T-cell (primary cell): Measurements from ENCODE around the gene PGAM2. TPM values are rescaled to one million over a fixed set of nuclear protein-coding genes. Genes with fewer than 3 reads are reported as not detected.
A peak's percentile ranks its signal among the peaks of the same experiment; 100 is the strongest.

Source experiments
- ATAC-seq, 4 experiments: fragments of 200-7000 bp in 3 of 4; fragments of 150-1000 bp in 1 of 4; cut with Tn5 transposase; replicated peaks in 1 of 4; 1 replicate in 3 of 4; 2 replicates in 1 of 4; pipeline ENCODE4 v1.10.0; 2021; ENCODE audit warnings: moderate library complexity in 3 of 4, mild to moderate bottlenecking in 2 of 4, moderate number of reproducible peaks in 1 of 4
- CTCF ChIA-PET, 2 donors: fragments of 300-600 bp; sonication (Branson Sonifier 250); formaldehyde crosslinking; loops; one replicate each; lab custom pipeline; 2022; ENCODE audit warnings: antibody characterized with exemption in 2 of 2; lab: Charles Lee
- POLR2A ChIA-PET, 2 donors: fragments of 300-600 bp; sonication (Branson Sonifier 250); formaldehyde crosslinking; loops; one replicate each; lab custom pipeline; 2022; ENCODE audit warnings: antibody characterized with exemption in 2 of 2; lab: Charles Lee
- DNase-seq, 35 experiments: peaks; one replicate each; pipeline versions ENCODE4 v3.0.0 to v3.0.0-alpha.2; 2013 to 2023
- H3K27ac ChIP-seq: one replicate; pipeline ENCODE4 v1.5.1; 2013; ENCODE audit warnings: low read length
- H3K27me3 ChIP-seq, 2 experiments: replicated peaks in 1 of 2; 1 replicate in 1 of 2; 2 replicates in 1 of 2; pipeline versions ENCODE4 v1.6.1 to v1.7.0; 2013; ENCODE audit warnings: low read length in 1 of 2, mixed read lengths in 1 of 2; ENCODE audit not compliant: control insufficient read depth in 2 of 2, insufficient read depth in 2 of 2; ENCODE audit errors: extremely low read depth in 1 of 2
- H3K36me3 ChIP-seq, 2 donors: 1 replicate in 1 of 2; 2 replicates in 1 of 2; pipeline versions ENCODE4 v1.6.1 to v1.7.0; 2013; ENCODE audit warnings: low read length in 1 of 2; ENCODE audit not compliant: control insufficient read depth in 2 of 2, insufficient read depth in 1 of 2; ENCODE audit errors: extremely low read depth in 1 of 2
- H3K4me1 ChIP-seq, 2 experiments: 1 replicate in 1 of 2; 2 replicates in 1 of 2; pipeline versions ENCODE4 v1.6.1 to v1.7.0; 2013; ENCODE audit warnings: low read length in 2 of 2, mixed read lengths in 1 of 2; ENCODE audit not compliant: insufficient read depth in 2 of 2, control insufficient read depth in 1 of 2; ENCODE audit errors: extremely low read depth in 1 of 2
- H3K4me3 ChIP-seq, 2 donors: 1 replicate in 1 of 2; 2 replicates in 1 of 2; pipeline versions ENCODE4 v1.5.1 to v1.7.0; 2013; ENCODE audit warnings: mild to moderate bottlenecking in 2 of 2, low read length in 1 of 2, moderate library complexity in 1 of 2; ENCODE audit not compliant: control insufficient read depth in 1 of 2; ENCODE audit errors: extremely low read depth in 1 of 2
- H3K9me3 ChIP-seq: 2 replicates; pipeline ENCODE4 v1.7.0; 2013
- H3K27ac Mint-ChIP-seq, 2 donors: one replicate each; pipeline ENCODE4 v1.8.0; 2020 to 2021; ENCODE audit warnings: mild to moderate bottlenecking in 2 of 2, mixed read lengths in 2 of 2
- H3K27me3 Mint-ChIP-seq, 2 donors: one replicate each; pipeline ENCODE4 v1.8.0; 2021 to 2022; ENCODE audit warnings: mixed read lengths in 2 of 2
- H3K36me3 Mint-ChIP-seq: one replicate; pipeline ENCODE4 v1.8.0; 2021; ENCODE audit warnings: mixed read lengths
- H3K4me1 Mint-ChIP-seq, 3 donors: one replicate each; pipeline ENCODE4 v1.8.0; 2020 to 2022; ENCODE audit warnings: mixed read lengths in 3 of 3, mild to moderate bottlenecking in 1 of 3
- H3K4me3 Mint-ChIP-seq, 3 donors: one replicate each; pipeline ENCODE4 v1.8.0; 2020 to 2022; ENCODE audit warnings: mild to moderate bottlenecking in 3 of 3, mixed read lengths in 3 of 3, moderate library complexity in 3 of 3
- H3K9me3 Mint-ChIP-seq, 3 donors: one replicate each; pipeline ENCODE4 v1.8.0; 2020 to 2022; ENCODE audit warnings: mixed read lengths in 3 of 3
- WGBS: methylation state at CpG from one replicate; pipeline ENCODE4 v1.1.5; 2013; ENCODE audit warnings: missing lambda C conversion rate; ENCODE audit not compliant: insufficient coverage; 5-methylcytosine and 5-hydroxymethylcytosine counted together
- total RNA-seq, 35 experiments: library from RNA in 6 of 35; stranded (reverse) in 6 of 35; fragments of 120-200 nt in 1 of 35; gene quantifications; one replicate each; pipeline versions ENCODE4 v1.2.1 to v1.2.4 and lab custom pipeline; 2013 to 2026

PGAM2 gene
- total RNA-seq, 5 donors from 2014 or later (not counting 1 experiment from before 2014, with no cell fraction given), result 1.1 to 2.9 (median 1.7) TPM

GRCh38 chr7:44063894-44064651 lies 1.3 kb downstream of the PGAM2 start:
- peaks cover 15% of the 10 kb centered on the region for H3K36me3 Mint-ChIP-seq
- CTCF ChIA-PET, result no interaction called here
- H3K27me3 ChIP-seq, result peaks cover 0 to 6% of the 10 kb centered on the region in 2 experiments
- WGBS, result 74% methylated on average over 10 of the region's 16 CpGs
- no peaks in the 10 kb centered on the region for H3K9me3 ChIP-seq
- peaks cover 27 to 39% (median 30%) of the 10 kb centered on the region in 3 donors for H3K4me1 Mint-ChIP-seq
- no peak overlapping the region for H3K27ac Mint-ChIP-seq
- no peaks in the 10 kb centered on the region for H3K27me3 Mint-ChIP-seq
- H3K4me3 Mint-ChIP-seq, result no peak overlapping the region
- DNase-seq (no peak), ATAC-seq (peak in 1 of 4 experiments; percentile 5)
- peaks cover 0 to 3% (median 0%) of the 10 kb centered on the region in 3 donors for H3K9me3 Mint-ChIP-seq
- POLR2A ChIA-PET, result no interaction called here
- no peak overlapping the region for H3K4me3 ChIP-seq
- no peak overlapping the region for H3K27ac ChIP-seq
- H3K36me3 ChIP-seq, result peaks cover 2 to 28% of the 10 kb centered on the region in 2 donors
- peaks cover 0 to 49% of the 10 kb centered on the region in 2 experiments for H3K4me1 ChIP-seq

GRCh38 chr7:44063547-44063893 lies 1.8 kb downstream of the PGAM2 start:
- Histone ChIP-seq H3K36me3 (peaks cover 3 to 33% of the 10 kb centered on the region in 2 donors), H3K4me1 (peaks cover 0 to 54% of the 10 kb centered on the region in 2 experiments), H3K4me3 (no peak overlapping the region), H3K27me3 (peaks cover 0 to 6% of the 10 kb centered on the region in 2 experiments), H3K27ac (no peak overlapping the region), H3K9me3 (no peaks in the 10 kb centered on the region)
- Mint-ChIP-seq H3K36me3 (peaks cover 20% of the 10 kb centered on the region), H3K4me1 (peaks cover 31 to 40% (median 33%) of the 10 kb centered on the region in 3 donors), H3K9me3 (peaks cover 0 to under 1% (median 0%) of the 10 kb centered on the region in 3 donors), H3K4me3 (no peak overlapping the region), H3K27me3 (no peaks in the 10 kb centered on the region), H3K27ac (no peak overlapping the region)
- no peak for ATAC-seq
- ChIA-PET CTCF (no interaction called here), POLR2A (no interaction called here)
- DNase-seq, result peak in 1 of 35 experiments; percentile 2
- WGBS, result 90% methylated on average over 2 of the region's 10 CpGs

DNA sequence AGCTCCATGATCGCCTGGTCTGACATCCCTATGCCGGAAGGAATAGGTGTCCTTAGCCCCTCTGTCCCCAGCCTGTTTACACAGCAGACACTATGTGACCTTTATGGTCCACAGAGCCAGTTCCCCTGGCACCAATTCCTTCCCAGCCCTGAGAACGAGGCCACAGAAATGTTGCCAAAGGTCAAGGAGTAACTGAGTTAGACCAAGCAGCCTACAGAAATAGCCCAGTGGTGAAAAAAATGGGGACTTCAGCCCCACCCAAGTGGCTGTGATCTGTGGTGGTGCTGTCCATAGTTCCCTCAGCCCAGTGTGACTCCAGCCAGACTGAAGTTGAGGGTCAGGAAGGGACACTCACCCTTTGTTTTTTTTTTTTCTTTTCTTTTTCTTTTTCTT lies 2.5 kb downstream of the PGAM2 start:
- Mint-ChIP-seq H3K27ac (peak overlapping the region in 1 of 2 donors; percentile 48), H3K27me3 (no peaks in the 10 kb centered on the region), H3K9me3 (no peaks in the 10 kb centered on the region), H3K4me3 (no peak overlapping the region), H3K36me3 (peaks cover 25% of the 10 kb centered on the region), H3K4me1 (peaks cover 31 to 38% (median 37%) of the 10 kb centered on the region in 3 donors)
- ATAC-seq (no peak), DNase-seq (no peak)
- H3K4me3 ChIP-seq, result no peak overlapping the region
- H3K4me1 ChIP-seq, result peaks cover 0 to 61% of the 10 kb centered on the region in 2 experiments
- CTCF ChIA-PET, result no interaction called here
- 93% methylated on average over 2 of the region's 3 CpGs for WGBS
- POLR2A ChIA-PET, result interaction anchor here in 1 of 2 donors (0.5 kb wide), 1 partner anchor 158 kb away, joined by 3 read pairs; no protein-coding TSS in a partner anchor
- peaks cover 0 to 6% of the 10 kb centered on the region in 2 experiments for H3K27me3 ChIP-seq
- no peaks in the 10 kb centered on the region for H3K9me3 ChIP-seq
- H3K36me3 ChIP-seq, result peaks cover 7 to 39% of the 10 kb centered on the region in 2 donors
- no peak overlapping the region for H3K27ac ChIP-seq

- ATAC-seq (no peak), DNase-seq (peak in 1 of 35 experiments; percentile 1)
- peaks cover 12 to 45% of the 10 kb centered on the region in 2 donors for H3K36me3 ChIP-seq
- peaks cover 0 to 56% of the 10 kb centered on the region in 2 experiments for H3K4me1 ChIP-seq
- H3K9me3 Mint-ChIP-seq, result no peaks in the 10 kb centered on the region
- H3K4me3 Mint-ChIP-seq, result no peak overlapping the region
- ChIA-PET CTCF (no interaction called here), POLR2A (interaction anchor here in 1 of 2 donors (0.5 kb wide), 3 partner anchors 9 to 443 kb away, joined by 3 to 5 read pairs (median 3); no protein-coding TSS in a partner anchor)
- H3K27me3 ChIP-seq, result peaks cover 0 to 6% of the 10 kb centered on the region in 2 experiments
- 86% methylated on average over 9 of the region's 11 CpGs for WGBS
- H3K4me3 ChIP-seq, result no peak overlapping the region
- peak overlapping the region in 1 of 2 donors; percentile 48 for H3K27ac Mint-ChIP-seq
- peaks cover 32 to 38% (median 38%) of the 10 kb centered on the region in 3 donors for H3K4me1 Mint-ChIP-seq
- H3K27ac ChIP-seq, result no peak overlapping the region
- H3K27me3 Mint-ChIP-seq, result no peaks in the 10 kb centered on the region
- H3K9me3 ChIP-seq, result no peaks in the 10 kb centered on the region
- peaks cover 29% of the 10 kb centered on the region for H3K36me3 Mint-ChIP-seq
Measured at GRCh38 chr7:44062180-44062902, 3.0 kb downstream of the PGAM2 start.

DNA sequence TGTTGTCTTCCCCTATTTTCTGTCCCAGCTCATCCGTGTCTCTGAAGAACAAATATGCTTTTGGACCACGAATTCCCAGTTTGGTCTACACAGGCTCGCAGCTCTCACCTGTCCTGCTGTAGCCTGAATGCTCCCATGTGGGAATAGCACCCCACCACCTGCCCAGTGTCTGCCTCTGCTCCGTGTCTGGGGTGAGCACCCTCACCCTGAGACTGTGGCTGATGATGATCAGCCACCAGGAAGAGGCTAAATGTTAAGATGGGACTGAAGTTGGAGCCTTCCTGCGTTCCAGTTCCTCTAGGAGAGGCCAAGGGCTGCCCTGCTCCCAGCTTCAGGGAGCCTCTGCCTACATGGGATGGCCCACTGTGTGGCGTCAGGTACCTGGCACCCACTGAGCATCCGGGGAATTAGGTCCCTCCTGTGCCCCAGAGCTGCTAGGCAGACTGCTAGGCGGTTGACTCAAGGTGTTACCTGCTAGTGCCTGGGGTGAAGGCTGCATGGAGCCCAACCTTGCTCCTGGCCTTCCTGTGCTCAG lies 3.7 kb downstream of the PGAM2 start:
- H3K27me3 ChIP-seq, result peaks cover 0 to 6% of the 10 kb centered on the region in 2 experiments
- H3K9me3 ChIP-seq, result no peaks in the 10 kb centered on the region
- H3K4me1 Mint-ChIP-seq, result peaks cover 31 to 32% (median 32%) of the 10 kb centered on the region in 3 donors
- H3K4me3 Mint-ChIP-seq, result no peak overlapping the region
- peaks cover 0 to 52% of the 10 kb centered on the region in 2 experiments for H3K4me1 ChIP-seq
- H3K36me3 Mint-ChIP-seq, result peaks cover 29% of the 10 kb centered on the region
- no peaks in the 10 kb centered on the region for H3K9me3 Mint-ChIP-seq
- DNase-seq (no peak), ATAC-seq (no peak)
- H3K4me3 ChIP-seq, result no peak overlapping the region
- POLR2A ChIA-PET, result interaction anchor here in 1 of 2 donors (0.5 kb wide), 2 partner anchors 8 to 442 kb away, joined by 3 to 5 read pairs; no protein-coding TSS in a partner anchor
- H3K27me3 Mint-ChIP-seq, result no peaks in the 10 kb centered on the region
- no peak overlapping the region for H3K27ac ChIP-seq
- peaks cover 17 to 51% of the 10 kb centered on the region in 2 donors for H3K36me3 ChIP-seq
- WGBS, result 95% methylated on average over 8 of the region's 8 CpGs
- peak overlapping the region in 1 of 2 donors; percentile 17 for H3K27ac Mint-ChIP-seq
- CTCF ChIA-PET, result no interaction called here
